ENCODE measurements around the gene DARS1.
"Not testable (repeated sequence)": the region's sequence is repeated elsewhere in the genome, so short reads cannot be mapped to it uniquely, and the experiment has no call there.

DARS1 gene

GRCh38 chr2:135890149-135890548 lies 95.3 kb downstream of the DARS1 start:
- no peak for DNase-seq (ENCODE audit: low read depth in 2 of 3, low spot score in 2 of 3)

- DNase-seq (ENCODE audit: low read depth in 2 of 3, low spot score in 2 of 3) = not testable (repeated sequence)
These were observed 96.8 kb downstream of the DARS1 start for GRCh38 chr2:135888587-135888986.

GRCh38 chr2:135885709-135886108 lies 99.7 kb downstream of the DARS1 start:
- no peak for DNase-seq (ENCODE audit: low read depth in 2 of 3, low spot score in 2 of 3)

- DNase-seq (ENCODE audit: low read depth in 2 of 3, low spot score in 2 of 3) = no peak
These were observed 103.0 kb downstream of the DARS1 start for GRCh38 chr2:135882415-135882814.

GRCh38 chr2:135876770-135877169 lies 108.7 kb downstream of the DARS1 start:
- DNase-seq (ENCODE audit: low read depth in 2 of 3, low spot score in 2 of 3) = not testable (repeated sequence)

- peak; percentile 88 to 96 (median 95) for DNase-seq (ENCODE audit: low read depth in 2 of 3, low spot score in 2 of 3)
These were observed 109.2 kb downstream of the DARS1 start, which contains the start of gene MCM6 for GRCh38 chr2:135876066-135876711. Gene MCM6, minus strand, starts transcription at chr2:135876443. Its CDS starts 78 bp downstream, at chr2:135876365.

- peak; percentile 53 to 67 (median 56) for DNase-seq (ENCODE audit: low read depth in 2 of 3, low spot score in 2 of 3)
These were observed 109.8 kb downstream of the DARS1 start for GRCh38 chr2:135875491-135876065.

GRCh38 chr2:135874777-135875365 lies 110.6 kb downstream of the DARS1 start:
- DNase-seq (ENCODE audit: low read depth in 2 of 3, low spot score in 2 of 3) = no peak

- no peak for DNase-seq (ENCODE audit: low read depth in 2 of 3, low spot score in 2 of 3)
These were observed 114.9 kb downstream of the DARS1 start for GRCh38 chr2:135870571-135870970.

GRCh38 chr2:135863233-135863632 lies 122.2 kb downstream of the DARS1 start:
- DNase-seq (ENCODE audit: low read depth in 2 of 3, low spot score in 2 of 3) = no peak

- DNase-seq (ENCODE audit: low read depth in 2 of 3, low spot score in 2 of 3) = no peak
These were observed 122.7 kb downstream of the DARS1 start for GRCh38 chr2:135862718-135863117.
